Measurements from ENCODE around the gene ARPC1B.

DNA sequence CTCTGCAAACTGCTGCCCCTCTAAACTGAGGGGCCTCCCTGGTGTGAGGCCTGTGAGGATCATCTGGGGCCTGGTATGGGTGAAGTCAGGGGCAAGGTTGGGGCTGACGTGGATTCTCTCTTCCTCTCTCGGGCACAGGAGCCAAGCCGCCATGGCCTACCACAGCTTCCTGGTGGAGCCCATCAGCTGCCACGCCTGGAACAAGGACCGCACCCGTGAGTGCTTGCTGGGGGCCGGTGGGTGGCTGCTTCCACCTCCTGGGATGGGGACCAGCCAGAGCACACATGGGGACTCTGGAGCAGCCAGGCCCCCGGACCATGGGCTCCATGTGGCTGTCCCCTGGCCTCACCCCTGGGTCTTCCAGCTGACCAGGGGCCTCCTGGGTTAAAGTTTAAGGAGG lies 11.0 kb downstream of the ARPC1B start:
- TF ChIP-seq CTCF (IDR thresholded peaks at IDR 0.05 in 4 of 5, conservative IDR thresholded peaks at IDR 0.05 in 1 of 5) (no peak), POLR2A (IDR thresholded peaks at IDR 0.05) (no peak)
